ENCODE data around the gene MYO7B. TPM values are rescaled to one million over a fixed set of nuclear protein-coding genes. Genes with fewer than 3 reads are reported as not detected.

MYO7B gene
- total RNA-seq, 1 donor from 2014 or later, result 0.62 TPM

- DNase-seq (ENCODE audit: low spot score), result peak; percentile 9
- intact Hi-C loops (cut with DNase I), result no loop called here
- no peak for ATAC-seq
These were observed 78.8 kb downstream of the MYO7B start for GRCh38 chr2:127614246-127614645.

GRCh38 chr2:127614731-127615130, 79.2 kb downstream of the MYO7B start:
- no peak for ATAC-seq
- DNase-seq (ENCODE audit: low spot score), result no peak
- intact Hi-C loops (cut with DNase I), result no loop called here

- ATAC-seq (no peak), DNase-seq (ENCODE audit: low spot score) (peak; percentile 42)
- intact Hi-C loops (cut with DNase I), result no loop called here
These were observed 80.2 kb downstream of the MYO7B start for GRCh38 chr2:127615511-127616166.

- intact Hi-C loops (cut with DNase I), result no loop called here
- ATAC-seq (no peak), DNase-seq (ENCODE audit: low spot score) (peak; percentile 12)
These were observed 83.2 kb downstream of the MYO7B start for GRCh38 chr2:127618551-127619202.

GRCh38 chr2:127619203-127619590, 83.7 kb downstream of the MYO7B start:
- peak; percentile 45 for DNase-seq (ENCODE audit: low spot score)
- intact Hi-C loops (cut with DNase I), result no loop called here

GRCh38 chr2:127619877-127620705, 84.6 kb downstream of the MYO7B start:
- no peak for ATAC-seq
- intact Hi-C loops (cut with DNase I), result no loop called here
- DNase-seq (ENCODE audit: low spot score), result peak; percentile 25

More at GRCh38 chr2:127619203-127619590, 83.7 kb downstream of the MYO7B start:
- no peak for ATAC-seq

GRCh38 chr2:127620866-127621265, 85.4 kb downstream of the MYO7B start:
- no peak for ATAC-seq
- intact Hi-C loops (cut with DNase I), result no loop called here
- DNase-seq (ENCODE audit: low spot score), result no peak

GRCh38 chr2:127621981-127622431, 86.5 kb downstream of the MYO7B start:
- intact Hi-C loops (cut with DNase I), result no loop called here
- DNase-seq (ENCODE audit: low spot score) (peak; percentile 32), ATAC-seq (no peak)

GRCh38 chr2:127622561-127623387, 87.3 kb downstream of the MYO7B start:
- intact Hi-C loops (cut with DNase I), result no loop called here
- ATAC-seq (no peak), DNase-seq (ENCODE audit: low spot score) (peak; percentile 25)

GRCh38 chr2:127623388-127624319, 88.2 kb downstream of the MYO7B start:
- intact Hi-C loops (cut with DNase I), result no loop called here

GRCh38 chr2:127624320-127624755, 88.9 kb downstream of the MYO7B start:
- intact Hi-C loops (cut with DNase I), result no loop called here
- no peak for ATAC-seq
- no peak for DNase-seq (ENCODE audit: low spot score)

More at GRCh38 chr2:127623388-127624319, 88.2 kb downstream of the MYO7B start:
- DNase-seq (ENCODE audit: low spot score) (peak; percentile 34), ATAC-seq (no peak)

GRCh38 chr2:127624756-127625571, 89.5 kb downstream of the MYO7B start:
- intact Hi-C loops (cut with DNase I), result no loop called here
- DNase-seq (ENCODE audit: low spot score) (peak; percentile 55), ATAC-seq (no peak)

- intact Hi-C loops (cut with DNase I), result no loop called here
- ATAC-seq (no peak), DNase-seq (ENCODE audit: low spot score) (peak; percentile 35)
These were observed 90.1 kb downstream of the MYO7B start for GRCh38 chr2:127625572-127625951.

GRCh38 chr2:127626175-127626574, 90.7 kb downstream of the MYO7B start:
- no peak for ATAC-seq
- intact Hi-C loops (cut with DNase I), result no loop called here
- peak; percentile 31 for DNase-seq (ENCODE audit: low spot score)

GRCh38 chr2:127626917-127627739, 91.6 kb downstream of the MYO7B start:
- intact Hi-C loops (cut with DNase I), result no loop called here
- DNase-seq (ENCODE audit: low spot score), result no peak
- ATAC-seq, result no peak
